Pulmonary artery endothelial cell (primary cell): ENCODE results near the gene LAMP2. TPM values are rescaled to one million over a fixed set of nuclear protein-coding genes. Genes with fewer than 3 reads are reported as not detected.
"Not testable (repeated sequence)": the region's sequence is repeated elsewhere in the genome, so short reads cannot be mapped to it uniquely, and the experiment has no call there.

Source experiments
- DNase-seq: peaks from one replicate; pipeline ENCODE4 v3.0.0-alpha.2; 2011; ENCODE audit warnings: low read depth, low spot score
- total RNA-seq: library from RNA; depleted of rRNA; stranded (reverse); fragments of >200 nt; gene quantifications from 2 replicates; pipeline ENCODE4 v1.2.3, GENCODE V29; 2014

LAMP2 gene
- 141 and 142 TPM in 2 replicates for total RNA-seq

DNA sequence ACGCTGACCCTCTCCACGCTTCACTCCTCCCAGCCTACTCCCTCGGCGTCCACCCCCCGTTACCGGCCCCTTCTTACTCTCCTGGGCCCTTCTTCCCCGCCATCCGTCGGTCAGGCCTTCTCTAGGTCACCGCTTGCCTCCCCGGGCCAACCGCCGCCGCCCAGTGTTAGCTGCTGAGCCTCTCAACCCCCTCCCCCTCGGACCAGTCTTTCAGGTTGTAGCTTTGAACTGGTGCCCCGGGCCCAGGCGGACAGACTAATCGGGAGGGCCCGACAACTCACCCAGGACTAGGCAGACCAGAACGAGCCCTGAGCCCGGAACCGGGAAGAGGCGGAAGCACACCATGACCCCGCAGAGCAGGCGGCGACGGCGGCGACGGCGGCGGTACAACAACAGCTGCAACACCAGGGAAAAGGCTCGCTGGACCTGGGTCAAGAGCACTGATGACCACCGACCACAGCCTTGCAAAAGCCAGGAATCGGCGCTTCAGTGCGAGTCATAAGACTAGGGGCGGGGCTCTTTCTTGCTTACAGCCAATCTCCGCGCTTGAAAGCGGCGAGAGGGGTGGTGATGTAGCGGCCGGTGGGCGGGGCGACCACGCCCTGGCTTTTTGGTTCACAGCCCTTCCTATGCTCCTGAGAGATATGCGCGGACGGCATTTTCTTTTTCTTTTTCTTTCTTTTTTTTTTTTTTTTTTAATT is at the start of gene LAMP2:
Gene LAMP2 (minus strand): TSS at position 472 of the 701 bp plus-strand sequence. CDS start 127 bp downstream, at position 345.
- peak; percentile 41 for DNase-seq

DNA sequence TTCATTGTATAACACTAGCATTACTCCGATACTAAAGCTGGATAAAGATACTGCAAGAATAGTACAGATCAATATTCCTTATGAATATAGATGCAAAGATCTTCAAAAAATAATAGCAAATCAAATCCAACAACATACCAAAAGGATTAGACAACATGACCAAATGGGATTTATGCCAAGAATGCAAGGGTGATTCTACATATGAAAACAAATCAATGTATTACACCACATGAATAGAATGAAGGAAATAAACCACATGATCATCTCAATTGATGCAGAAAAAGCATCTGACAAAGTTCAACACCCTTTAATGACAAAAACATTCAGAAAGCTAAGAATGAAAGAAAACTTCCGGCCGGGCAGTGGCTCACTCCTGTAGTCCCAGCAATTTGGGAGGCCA is 48.8 kb upstream of the LAMP2 start:
- DNase-seq, result peak; percentile 54

DNA sequence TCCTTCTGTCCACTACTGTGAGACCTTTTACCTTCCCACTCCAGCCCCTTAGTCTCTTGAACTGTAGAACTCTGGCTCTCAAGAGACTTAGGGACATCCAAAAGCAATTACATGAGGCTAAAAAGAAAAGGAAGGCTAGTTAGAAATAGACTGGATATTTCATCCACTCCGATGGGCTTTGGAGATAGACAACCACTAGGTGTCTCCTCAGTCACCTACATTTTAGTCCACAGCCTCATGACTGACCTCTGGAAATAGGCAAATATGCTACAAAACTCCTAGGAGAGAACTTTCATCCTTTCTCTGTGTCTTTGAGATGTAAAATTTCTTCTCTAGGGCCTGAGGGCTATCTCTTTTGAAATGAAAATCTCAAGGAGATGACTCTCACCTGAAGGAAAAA is 45.1 kb upstream of the LAMP2 start:
- DNase-seq, result no peak

DNA sequence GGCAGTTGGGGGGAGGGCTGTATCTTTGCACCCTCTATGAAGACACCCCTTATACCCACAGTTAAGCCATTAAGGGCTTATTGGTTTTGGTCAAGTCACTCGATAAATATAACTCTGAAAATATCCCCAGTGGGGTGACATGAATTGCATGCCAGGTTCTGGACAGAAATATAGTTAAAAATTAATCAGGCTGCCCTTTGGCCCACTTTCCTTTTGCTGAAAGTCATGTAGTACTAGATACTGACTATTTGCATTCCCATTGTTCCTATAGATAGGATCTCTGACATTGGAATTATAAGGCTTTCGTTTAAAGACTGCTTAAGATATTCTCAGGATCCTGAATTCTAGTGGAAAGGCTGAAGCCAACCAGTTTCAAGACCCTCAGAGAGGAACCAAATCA is 43.5 kb upstream of the LAMP2 start:
- DNase-seq, result no peak

DNA sequence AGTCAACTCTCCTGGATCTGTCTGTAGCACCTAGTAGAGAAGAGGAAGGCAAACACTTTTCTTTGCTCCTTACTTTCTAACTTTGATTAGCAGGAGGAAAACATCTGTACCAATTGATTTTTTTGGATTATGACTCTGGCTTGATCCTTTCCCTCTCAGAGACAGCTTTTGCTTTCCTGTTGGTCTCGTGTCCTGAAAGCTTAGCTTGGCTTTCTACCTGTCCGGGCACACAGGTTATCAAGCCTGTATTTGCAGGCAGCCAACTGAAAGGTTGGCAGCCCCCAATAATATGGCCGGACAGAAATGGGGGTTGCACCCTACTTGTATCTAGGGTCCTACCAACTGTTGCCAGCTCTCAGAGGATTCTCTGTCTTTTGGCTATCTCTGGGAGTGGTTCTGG is 43.1 kb upstream of the LAMP2 start:
- no peak for DNase-seq

DNA sequence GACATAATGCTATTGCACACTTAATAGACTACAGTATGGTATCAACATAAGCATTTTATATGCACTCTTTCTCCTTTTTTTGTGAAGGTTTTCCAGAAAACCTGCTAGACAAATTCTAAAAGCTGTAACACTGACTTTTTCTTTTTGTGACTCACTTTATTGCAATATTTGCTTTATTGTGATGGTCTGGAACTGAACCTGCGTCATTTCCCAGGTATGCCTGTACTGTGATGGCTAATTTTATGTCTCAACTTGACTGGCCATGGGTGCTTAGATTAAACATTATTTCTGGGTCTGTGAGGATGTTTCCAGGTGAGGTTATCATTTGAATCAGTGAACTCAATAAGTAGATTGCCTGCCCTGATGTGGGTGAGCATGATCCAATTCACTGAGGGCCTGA is 35.5 kb upstream of the LAMP2 start:
- no peak for DNase-seq

DNA sequence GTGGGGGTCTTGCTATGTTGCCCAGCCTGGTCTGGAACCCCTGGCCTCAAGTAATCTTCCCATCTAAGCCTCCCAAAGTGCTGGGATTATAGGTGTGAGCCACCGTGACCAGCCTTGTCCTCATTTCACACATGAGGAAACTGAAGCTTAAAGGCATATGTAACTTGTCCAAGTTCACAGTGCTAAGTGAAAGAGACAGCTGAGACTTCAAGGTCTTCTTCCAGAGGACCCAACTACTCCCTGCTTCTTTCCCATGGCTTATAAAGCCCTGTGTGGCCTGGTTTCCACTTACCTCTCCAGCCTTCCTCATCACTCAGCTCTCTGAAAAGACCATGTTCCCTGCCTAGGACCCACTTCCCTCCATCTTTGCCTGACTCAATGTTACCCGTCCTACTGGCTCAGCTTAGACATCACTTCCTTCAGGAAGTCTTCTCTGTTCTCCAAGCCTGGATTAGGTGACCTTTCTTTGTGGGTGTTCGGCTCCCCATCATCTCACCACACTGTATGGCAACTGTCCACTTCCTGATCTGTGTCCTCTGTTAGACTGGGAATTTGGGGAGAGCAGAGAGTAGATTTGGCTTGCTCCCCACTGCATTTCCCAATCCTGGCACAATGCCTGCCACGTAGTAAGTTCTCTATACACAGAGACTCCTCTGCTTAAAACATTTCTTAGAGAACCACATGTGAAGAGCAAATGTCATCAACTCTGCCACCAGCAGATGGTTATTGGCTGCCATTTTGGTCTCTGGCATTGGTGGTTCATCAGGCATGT is 30.4 kb upstream of the LAMP2 start:
- DNase-seq, result no peak

DNA sequence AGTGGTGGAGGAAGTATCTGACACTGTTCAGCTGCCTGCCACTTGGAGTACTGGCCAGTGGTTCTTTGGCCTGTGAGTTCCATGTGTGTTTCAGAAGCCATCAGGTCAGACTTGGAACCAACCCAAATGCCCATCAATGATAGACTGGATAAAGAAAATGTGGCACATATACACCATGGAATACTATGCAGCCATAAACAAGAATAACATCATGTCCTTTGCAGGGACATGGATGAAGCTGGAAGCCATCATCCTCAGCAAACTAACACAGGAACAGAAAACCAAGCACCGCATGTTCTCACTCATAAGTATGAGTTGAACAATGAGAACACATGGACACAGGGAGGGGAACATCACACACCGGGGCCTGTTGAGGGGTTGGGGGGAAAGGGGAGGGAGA is 21.0 kb upstream of the LAMP2 start:
- not testable (repeated sequence) for DNase-seq

DNA sequence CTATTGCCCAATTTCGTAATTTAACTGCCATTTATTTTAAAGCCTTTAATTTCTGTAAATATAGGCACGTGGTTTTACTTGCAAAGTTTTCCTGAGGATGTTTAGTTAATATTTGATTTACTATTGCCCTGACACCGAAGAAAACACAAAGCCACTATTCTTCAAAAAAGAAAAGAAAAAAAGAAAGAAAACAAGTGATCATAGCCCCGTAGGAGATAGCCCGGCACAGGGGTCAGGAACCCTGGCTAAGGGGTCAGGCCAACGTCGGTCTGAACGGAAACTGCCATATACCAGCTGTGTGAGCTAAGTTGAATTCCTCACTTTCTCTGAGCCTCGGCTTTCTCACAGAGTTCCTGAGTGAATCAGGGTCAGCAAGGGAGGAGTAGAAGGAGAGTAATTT is 17.7 kb upstream of the LAMP2 start:
- no peak for DNase-seq

DNA sequence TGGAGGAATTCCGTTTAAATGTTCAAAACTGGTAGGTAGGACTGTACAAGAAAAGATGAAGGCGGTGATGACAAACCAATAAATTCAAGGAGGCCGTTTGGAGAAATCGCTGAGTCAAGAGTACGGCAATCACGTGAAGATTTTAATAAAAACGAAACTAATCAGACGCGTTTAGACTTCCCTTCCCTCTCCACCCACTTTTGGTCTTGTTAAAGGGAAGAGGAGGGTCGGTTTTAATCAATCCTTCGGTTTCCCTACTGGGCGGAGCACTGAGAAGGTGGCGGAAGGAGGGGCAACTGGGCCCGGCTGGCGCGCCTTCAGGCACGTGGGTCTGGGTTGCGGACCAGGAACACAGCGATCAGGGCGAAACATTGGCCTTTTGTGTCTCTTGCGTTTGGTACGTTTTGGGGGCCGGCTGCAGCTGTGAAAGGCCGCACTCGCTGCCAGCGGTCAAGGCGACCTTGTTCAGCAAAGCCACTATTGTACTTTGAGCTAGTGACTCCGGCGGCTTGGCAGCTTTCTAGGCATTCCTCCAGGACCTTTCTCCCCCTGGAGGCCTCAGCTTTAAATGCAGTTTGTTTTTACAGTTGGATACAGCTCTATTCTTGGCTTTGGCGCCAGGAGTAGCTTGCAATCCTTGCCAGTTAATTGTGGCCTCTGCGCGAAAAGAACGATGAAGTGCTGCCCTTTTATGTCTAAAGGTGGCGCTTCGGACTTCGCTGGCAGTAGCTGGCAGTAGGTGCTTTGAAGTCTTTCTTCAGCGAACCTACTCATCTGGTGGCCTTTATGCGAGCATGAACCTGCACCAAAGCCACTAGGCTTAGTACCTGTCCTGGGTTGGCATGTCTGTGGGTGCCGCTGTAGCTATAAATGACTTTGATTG is 16.8 kb upstream of the LAMP2 start:
- peak; percentile 72 for DNase-seq

DNA sequence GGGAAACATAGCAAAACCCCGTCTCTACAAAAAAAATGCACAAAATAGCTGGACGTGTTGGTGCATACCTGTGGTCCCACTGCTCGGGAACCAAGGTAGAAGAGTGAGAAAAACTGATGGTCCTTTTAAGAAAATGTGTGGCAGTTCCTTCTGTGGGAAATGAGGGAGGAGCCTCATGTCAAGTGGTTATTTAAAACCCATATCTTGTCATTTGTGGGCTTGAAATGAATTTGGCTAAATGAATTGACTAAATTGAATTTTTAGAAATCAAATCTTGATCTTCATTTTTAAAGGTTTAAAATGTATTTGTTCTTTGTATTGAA is 16.2 kb upstream of the LAMP2 start:
- DNase-seq, result no peak

DNA sequence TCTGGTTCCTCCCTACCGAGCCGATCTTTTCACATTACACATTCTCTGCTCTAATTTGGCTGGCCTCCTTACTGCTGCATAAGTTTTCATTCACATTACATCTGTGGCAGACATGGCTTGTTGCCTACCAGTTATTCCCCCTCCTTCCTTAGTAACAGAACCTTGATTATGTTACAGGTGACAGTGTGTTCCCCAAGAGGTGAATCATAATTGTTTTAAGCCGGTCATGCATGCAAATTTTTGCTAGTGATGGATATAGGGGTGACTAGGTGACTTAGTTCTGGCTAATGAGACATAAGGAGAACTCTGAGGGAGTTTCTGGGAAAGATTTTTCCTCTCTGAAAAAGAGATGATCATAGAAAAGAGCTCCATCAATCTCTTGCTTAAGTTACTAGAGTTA is 8.4 kb upstream of the LAMP2 start:
- no peak for DNase-seq

DNA sequence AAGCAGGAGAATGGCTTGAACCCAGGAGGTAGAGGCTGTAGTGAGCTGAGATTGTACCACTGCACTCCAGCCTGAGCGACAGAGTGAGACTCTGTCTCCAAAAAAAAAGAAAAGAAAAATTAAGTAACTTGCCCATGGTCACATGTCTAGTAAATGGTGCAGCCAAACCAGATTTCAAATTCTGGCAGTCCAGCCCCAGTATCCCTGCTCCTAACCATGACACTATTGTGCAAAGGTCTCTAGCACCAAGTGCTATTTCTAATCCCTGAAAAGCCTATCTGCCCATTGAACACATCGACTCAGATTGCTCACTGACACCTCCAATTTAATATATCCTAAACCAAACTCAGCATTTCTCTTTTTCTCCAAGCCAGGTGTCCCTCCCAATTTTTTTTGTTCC is 7.6 kb upstream of the LAMP2 start:
- no peak for DNase-seq

DNA sequence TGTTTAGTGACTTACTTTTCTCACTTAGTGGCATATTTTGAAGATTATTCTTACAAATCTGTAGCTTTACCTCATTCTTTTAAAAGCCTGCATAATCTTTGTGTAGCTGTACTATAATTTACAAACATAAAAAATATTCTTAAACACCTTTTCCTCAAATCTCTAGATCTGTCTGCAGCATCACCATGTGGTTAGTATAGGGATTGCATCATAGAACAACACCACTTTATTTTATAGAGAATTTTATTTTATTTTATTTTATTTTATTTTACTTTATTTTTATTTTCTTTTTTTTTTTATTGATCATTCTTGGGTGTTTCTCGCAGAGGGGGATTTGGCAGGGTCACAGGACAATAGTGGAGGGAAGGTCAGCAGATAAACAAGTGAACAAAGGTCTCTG is 6.4 kb upstream of the LAMP2 start:
- not testable (repeated sequence) for DNase-seq

DNA sequence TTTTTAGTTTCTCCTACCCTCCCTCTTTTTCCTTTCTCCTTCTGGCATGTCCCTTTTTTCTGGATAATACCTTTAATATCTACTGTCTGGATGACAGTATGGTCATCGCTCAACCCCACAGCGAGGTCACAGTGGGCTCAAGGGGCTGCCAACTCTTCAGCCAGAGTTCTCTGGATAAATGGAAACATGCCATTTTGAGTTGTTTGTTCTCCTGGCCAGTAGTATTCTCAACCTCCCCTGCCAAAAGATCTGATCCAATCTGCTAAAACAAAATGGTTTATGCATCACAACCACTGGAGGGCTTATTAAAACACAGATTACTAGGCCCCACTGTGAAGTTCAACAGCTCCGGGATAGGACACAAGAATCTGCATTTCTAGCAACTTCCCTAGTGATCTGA is 5.0 kb upstream of the LAMP2 start:
- no peak for DNase-seq

DNA sequence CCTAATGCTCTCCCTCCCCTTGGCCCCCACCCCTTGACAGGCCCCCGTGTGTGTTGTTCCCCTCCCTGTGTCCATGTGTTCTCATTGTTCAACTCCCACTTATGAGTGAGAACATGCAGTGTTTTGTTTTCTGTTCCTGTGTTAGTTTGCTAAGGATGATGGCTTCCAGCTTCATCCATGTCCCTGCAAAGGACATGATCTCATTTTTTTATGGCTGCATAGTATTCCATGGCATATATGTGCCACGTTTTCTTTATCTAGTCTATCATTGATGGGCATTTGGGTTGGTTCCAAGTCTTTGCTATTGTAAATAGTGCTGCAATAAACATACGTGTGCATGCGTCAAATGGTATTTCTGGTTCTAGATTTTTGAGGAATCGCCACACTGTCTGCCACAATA is 561 bp upstream of the LAMP2 start:
- not testable (repeated sequence) for DNase-seq

DNA sequence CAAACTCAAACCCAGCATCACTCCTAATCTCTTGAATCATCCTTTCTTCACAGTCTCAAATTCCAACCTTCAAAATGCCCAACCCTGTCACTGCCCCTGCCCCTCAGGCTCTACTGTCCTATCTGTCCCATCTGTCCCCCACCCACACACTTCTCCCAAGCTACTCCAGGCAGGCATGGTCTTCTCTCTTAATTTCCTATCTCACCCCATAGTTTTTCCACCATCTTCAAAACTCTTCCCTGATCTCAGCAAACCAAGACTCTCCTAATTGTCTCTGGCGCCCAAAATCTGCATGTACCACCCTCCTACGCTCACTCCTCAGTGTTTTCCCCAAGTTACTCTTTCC is 644 bp downstream of the LAMP2 start:
- DNase-seq, result no peak

DNA sequence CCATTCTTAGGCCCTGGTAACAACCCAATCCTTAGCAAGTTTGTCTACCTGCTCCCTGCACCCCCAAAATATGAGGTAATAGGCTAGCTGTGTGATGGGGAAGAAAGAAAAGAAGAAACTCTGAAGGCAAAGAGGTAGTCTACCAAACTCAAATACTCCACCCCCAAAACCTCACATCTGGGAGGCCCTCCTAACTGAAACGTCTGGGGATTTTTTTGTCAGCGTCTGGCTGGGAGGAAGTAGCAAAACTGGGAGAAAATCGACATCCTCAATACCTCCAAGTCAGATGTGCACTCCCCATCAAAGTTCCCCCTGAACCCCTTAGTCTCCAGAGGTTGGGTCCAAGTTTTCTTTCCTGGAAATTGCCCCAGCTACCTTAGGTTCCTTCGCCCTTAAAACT is 1.0 kb downstream of the LAMP2 start:
- no peak for DNase-seq

DNA sequence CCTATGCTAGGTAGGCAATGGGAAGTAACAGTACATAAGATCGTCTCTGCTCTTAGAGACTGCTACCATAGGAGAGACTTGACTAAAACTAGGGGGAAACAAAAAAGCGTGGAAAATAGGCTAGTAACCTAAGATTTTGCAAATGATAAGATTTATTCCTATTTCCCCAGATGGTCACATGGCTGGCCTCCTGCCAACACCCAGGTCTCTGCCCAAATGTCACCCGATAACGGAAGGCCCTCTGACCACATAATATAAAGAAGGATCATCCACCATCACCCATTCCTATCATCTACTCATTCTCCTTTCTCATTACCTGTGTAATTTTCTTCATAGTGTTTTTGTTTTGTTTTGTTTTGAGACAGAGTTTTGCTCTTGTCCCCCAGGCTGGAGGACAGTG is 4.7 kb downstream of the LAMP2 start:
- no peak for DNase-seq

DNA sequence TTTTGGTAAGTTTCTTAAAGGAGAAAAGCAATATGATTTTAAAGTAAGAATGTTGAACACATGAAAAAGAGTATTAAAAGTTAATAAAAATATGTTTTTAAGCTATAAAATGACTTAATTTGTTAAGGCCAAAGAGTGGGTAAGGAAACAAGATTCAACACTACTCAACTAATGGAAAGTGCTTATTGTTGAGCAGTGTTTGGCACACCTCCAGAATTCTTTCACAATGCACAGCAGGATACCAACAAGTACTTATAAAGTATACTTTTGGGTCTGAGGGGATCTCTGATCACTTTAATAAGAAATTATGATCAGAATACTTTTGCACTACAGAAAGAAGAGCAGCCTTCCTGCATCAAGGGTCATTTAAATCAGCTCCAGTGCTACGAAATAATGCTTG is 5.9 kb downstream of the LAMP2 start:
- DNase-seq, result no peak

DNA sequence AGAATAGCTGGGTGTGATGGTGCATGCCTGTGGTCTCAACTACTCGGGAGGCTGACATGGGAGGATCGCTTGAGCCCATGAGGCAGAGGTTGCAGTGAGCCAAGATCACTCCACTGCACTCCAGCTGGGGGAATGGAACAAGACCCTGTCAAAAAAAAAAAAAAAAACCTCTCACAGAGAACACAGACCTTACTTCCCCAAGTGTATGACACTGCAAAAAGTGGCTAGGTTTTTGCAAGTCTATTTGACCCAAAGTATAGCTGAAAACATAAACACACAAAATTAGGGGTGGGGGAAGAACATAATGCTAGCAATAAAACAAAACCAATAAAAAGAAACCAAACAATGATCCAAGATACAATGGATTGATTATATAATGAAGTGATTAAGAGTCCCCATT is 6.7 kb downstream of the LAMP2 start:
- DNase-seq, result no peak

DNA sequence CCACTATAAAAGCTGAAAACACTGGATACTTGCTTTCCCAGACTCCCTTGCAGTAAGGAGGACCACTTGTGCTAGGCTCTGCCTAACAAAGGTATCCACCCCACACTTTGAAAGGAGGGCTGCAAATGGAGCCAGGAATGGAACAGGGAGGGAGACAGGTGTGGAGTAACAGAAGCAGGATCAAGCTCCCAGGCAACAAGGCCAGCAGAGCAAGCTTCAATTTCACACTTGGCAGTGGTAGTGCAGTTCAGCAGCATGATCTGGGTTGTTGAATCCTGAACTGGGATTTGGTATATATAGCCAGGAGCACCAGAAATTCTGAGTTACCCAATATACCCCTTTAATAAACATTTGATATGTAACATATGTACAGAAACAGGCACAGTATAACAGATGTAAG is 9.8 kb downstream of the LAMP2 start:
- no peak for DNase-seq
